ENCODE measurements around the gene FBXL15. TPM values are rescaled to one million over a fixed set of nuclear protein-coding genes. Genes with fewer than 3 reads are reported as not detected.

Gene FBXL15
- total and polyA plus RNA-seq, 2 of the 4 experiments (the other 2 are of a cell fraction): 3.0 to 8.4 TPM

GRCh38 chr10:102411341-102412255, 9.0 kb upstream of the FBXL15 start:
- no peak for ATAC-seq (ENCODE audit: low read depth)
- no peak overlapping the region for H3K27ac ChIP-seq (ENCODE audit: insufficient read depth, low read length)
- H2AK5ac ChIP-seq (ENCODE audit: low read depth, low read length): no peak overlapping the region
- H2BK15ac ChIP-seq (ENCODE audit: low read depth, low read length): no peak overlapping the region
- H3K79me1 ChIP-seq (ENCODE audit: low read depth in 1 of 2, low read length in 2 of 2): peaks cover 0 to 4% of the 10 kb centered on the region in 2 experiments; a peak in 1 of 4 replicates
- WGBS, 2 experiments (ENCODE audit: extremely low coverage in 2 of 2, insufficient read length in 1 of 2): 93% methylated on average over 2 of the region's 14 CpGs; no CpG with 5 or more reads in 1 of the 2 experiments
- dilution Hi-C loops (cut with HindIII; ENCODE audit: low sequenced_read_pairs, unreplicated experiment) (no loop called here), intact Hi-C loops (cut with micrococcal nuclease) (no loop called here), in situ Hi-C loops (cut with MboI; ENCODE audit: low sequenced_read_pairs) (no loop called here)
- TF ChIP-seq USF2 (IDR thresholded peaks at IDR 0.05; ENCODE audit: low read depth, low read length) (no peak), RCOR1 (IDR thresholded peaks at IDR 0.05; ENCODE audit: insufficient replicate concordance, low read length) (no peak)
- no peak overlapping the region for H3K14ac ChIP-seq (replicated peaks; ENCODE audit: low read depth, low read length)
- no peak overlapping the region for H3K4ac ChIP-seq (ENCODE audit: low read depth, low read length)
- no peak overlapping the region for H2AFZ ChIP-seq (replicated peaks; ENCODE audit: low read length, poor library complexity)
- no peak overlapping the region for H2BK5ac ChIP-seq (ENCODE audit: low read depth, low read length, poor library complexity, severe bottlenecking)
- POLR2A ChIA-PET (ENCODE audit: unreplicated experiment): no interaction called here
- H3K4me3 ChIP-seq (ENCODE audit: insufficient read depth, low read depth, low read length): no peak overlapping the region
- peaks cover 68% of the 10 kb centered on the region for H3K27me3 ChIP-seq (ENCODE audit: control insufficient read depth, insufficient read depth, low read length)
- H3K56ac ChIP-seq (ENCODE audit: extremely low read depth, insufficient read depth, low read length): no peak overlapping the region
- peaks cover 8% of the 10 kb centered on the region; the same call in 1 of the 2 replicates for H3K4me1 ChIP-seq (ENCODE audit: control insufficient read depth, insufficient read depth, low read length)
- no TSS peak for BruUV-seq (replicated peaks)
- no peaks in the 10 kb centered on the region for H3K36me3 ChIP-seq (ENCODE audit: control insufficient read depth, insufficient read depth, low read length)
- no peaks in the 10 kb centered on the region for H3K9me3 ChIP-seq (ENCODE audit: control insufficient read depth, insufficient read depth, low read length)
- no peak overlapping the region for H4K91ac ChIP-seq (ENCODE audit: insufficient read depth, low read depth, low read length)
- H3K9ac ChIP-seq (ENCODE audit: low read depth, low read length): no peak overlapping the region
- no peak overlapping the region for H3K18ac ChIP-seq (ENCODE audit: low read depth, low read length)
- no peak overlapping the region for H3K4me2 ChIP-seq (ENCODE audit: low read depth, low read length)
- no peak overlapping the region; a peak in 1 of 4 replicates for H4K8ac ChIP-seq (ENCODE audit: low read depth in 2 of 2, low read length in 2 of 2)
- peaks cover 11% of the 10 kb centered on the region; the same call in 1 of the 2 replicates for H3K9me1 ChIP-seq (ENCODE audit: insufficient read depth, low read length)
- H4K20me1 ChIP-seq (ENCODE audit: insufficient read depth, low read length): no peaks in the 10 kb centered on the region
- no peak overlapping the region for H3K23ac ChIP-seq (ENCODE audit: low read depth, low read length)
- no peak for DNase-seq
- no peak overlapping the region for H2BK20ac ChIP-seq (ENCODE audit: low read depth, low read length)
- H4K5ac ChIP-seq (ENCODE audit: low read depth, low read length): no peak overlapping the region
- CTCF ChIA-PET: no interaction called here
- H2AK9ac ChIP-seq (replicated peaks; ENCODE audit: low read depth, low read length, poor library complexity): no peak overlapping the region
- H2BK120ac ChIP-seq (ENCODE audit: low read depth, low read length): no peak overlapping the region
